GM19023 (cell line): Measurements from ENCODE around the gene C1QL3.

Experiments used
- ATAC-seq: cut with Tn5 transposase; IDR thresholded peaks from one replicate; pipeline ENCODE4 v1.9.1; 2021; ENCODE audit warnings: mild to moderate bottlenecking, moderate library complexity; ENCODE audit not compliant: unreplicated experiment

Gene C1QL3

DNA sequence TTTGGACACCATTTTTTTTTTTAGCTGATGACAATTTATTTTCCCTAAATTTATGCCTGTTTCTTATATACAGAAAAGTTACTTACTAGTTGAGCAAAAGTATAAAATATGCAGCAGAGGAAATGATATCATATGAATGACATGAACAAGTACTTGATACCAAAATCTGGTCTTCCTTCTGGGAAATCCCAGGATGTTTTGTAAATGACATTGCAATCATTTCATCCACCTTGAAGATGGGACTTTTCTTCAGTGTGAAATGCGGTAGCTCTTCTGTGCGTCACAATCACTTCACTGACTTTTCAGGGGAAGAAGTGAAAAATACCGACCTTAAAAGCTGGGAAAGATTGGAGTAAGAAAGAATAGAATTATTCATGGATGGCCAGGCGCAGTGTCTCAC, 23.8 kb downstream of the C1QL3 start:
- no peak for ATAC-seq

DNA sequence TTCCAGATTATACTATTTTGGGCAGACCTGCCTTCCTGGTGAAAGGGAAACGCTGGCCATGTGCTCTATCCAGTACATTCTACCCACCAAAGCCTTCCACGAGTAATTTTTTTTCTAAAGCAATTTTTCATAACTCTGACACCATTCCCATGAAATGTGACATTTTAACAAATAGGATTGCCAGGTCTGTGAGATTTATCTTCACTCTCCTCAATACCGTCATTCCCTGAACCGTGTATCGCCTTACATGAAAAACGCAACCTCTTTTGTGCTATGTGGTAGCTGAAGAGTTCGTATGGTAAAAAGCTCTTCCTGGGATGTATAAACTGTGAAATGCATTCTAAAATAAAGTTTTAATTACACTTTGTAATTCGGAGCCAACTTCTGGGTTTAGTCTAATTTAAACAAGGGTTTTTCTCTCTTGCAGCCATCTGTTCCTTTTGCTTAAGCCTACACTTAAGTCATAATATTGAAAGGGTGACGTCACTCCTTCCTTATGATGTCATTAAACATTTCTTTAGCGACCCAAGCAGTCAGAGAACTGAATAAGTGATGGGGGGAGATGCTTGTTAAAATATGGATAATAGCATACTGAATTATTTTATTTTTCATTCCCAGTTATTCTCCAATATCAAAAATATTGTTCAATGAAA, 27.7 kb downstream of the C1QL3 start:
- ATAC-seq = no peak

DNA sequence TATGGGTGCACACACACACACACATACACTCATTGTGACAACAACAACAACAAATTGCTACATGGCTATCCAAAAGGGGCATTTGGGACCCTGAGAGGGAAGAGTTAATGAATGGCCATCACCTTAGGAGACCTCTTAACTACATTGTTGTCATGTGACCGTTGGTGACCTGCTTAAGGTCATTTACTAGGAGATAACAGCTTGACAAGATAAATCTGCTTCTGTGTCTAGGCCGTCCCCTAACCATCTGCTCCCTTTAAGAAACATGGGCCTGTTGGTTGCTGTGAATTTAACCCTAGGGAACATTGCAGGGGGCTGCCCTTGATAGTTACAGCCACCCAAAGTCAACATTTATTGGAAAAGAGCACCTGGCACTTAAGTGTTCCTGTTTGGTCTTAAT, 29.7 kb downstream of the C1QL3 start:
- no peak for ATAC-seq

- no peak for ATAC-seq
Measured at GRCh38 chr10:16490511-16490910, 31.2 kb downstream of the C1QL3 start.

GRCh38 chr10:16483241-16483917, 38.3 kb downstream of the C1QL3 start:
- ATAC-seq = no peak

GRCh38 chr10:16481052-16481728, 40.5 kb downstream of the C1QL3 start:
- no peak for ATAC-seq

DNA sequence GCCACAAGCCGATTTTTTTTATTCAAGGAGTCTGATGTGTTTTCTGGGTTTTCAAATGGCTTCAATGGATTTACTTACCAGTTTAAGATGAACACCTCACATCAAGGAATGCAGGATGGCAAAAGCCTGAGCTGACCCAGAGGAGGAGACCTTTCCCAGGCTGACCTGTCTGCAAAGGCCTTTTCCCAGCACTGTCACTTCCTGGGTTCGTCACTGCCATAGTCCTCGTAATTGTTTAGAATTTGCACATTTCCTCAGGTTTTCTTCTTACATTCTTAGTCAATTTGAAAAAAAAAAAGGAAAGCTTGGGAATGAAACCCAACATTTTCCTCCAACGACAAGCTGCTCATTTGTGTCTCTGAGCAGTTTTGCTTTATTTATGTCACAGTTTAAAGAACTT, 42.9 kb downstream of the C1QL3 start:
- no peak for ATAC-seq

- ATAC-seq = no peak
Measured at GRCh38 chr10:16477757-16478156, 43.9 kb downstream of the C1QL3 start.

DNA sequence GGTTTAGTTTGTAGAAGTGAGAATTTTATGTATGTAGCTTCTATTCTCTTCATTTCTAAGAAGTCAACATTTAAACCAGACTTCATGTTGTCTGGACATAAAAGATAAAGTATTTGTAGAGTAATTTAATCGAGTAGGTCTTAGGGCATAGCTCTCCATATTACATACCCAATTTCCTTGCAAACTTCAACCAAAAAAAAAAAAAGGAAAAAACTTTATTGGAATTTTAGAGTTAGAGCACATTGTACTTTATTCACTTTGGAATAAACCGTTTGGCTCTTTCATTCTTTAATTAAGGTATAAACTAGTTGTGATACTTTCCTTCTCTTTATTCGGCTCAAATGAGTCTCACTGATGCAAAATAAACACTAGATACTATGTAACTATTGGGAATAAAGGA, 48.9 kb downstream of the C1QL3 start:
- no peak for ATAC-seq

DNA sequence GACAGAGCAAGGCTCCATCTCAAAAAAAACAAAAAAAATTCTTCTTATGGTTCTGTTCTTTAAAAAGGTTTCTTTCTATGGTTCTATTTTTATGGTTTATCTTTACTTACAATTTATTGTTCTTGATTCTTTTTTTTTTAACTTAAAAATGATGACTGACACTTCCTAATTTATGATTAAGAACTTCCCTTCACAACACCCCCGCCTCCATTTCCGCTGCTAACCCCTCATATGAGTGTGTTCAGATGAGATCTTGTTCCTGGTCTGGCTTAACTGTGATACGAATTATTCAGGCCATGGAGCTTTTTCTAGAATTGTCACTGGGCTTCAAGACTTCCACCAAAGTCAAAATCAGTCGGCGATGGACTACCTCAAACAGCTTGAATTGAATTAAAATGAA, 50.9 kb downstream of the C1QL3 start:
- no peak for ATAC-seq

GRCh38 chr10:16466001-16466400, 55.7 kb downstream of the C1QL3 start:
- no peak for ATAC-seq
